HL-60 (cell line): ENCODE results near the gene CCL4.

Experiments
- DNase-seq, 2 experiments: peaks; one replicate each; pipeline ENCODE4 v3.0.0-alpha.2; 2010 to 2020; ENCODE audit warnings: low read depth in 1 of 2, low spot score in 1 of 2
- H3K27ac ChIP-seq: fragments of 250-450 bp; sonication (Bioruptor Pico); replicated peaks from 2 replicates; pipeline ENCODE4 v1.5.1; 2020; ENCODE audit warnings: mild to moderate bottlenecking, moderate library complexity
- H3K27me3 ChIP-seq: fragments of 250-450 bp; sonication (Bioruptor Pico); 2 replicates; pipeline ENCODE4 v1.5.1; 2021; ENCODE audit warnings: mild to moderate bottlenecking, moderate library complexity; ENCODE audit not compliant: insufficient read depth, poor library complexity, severe bottlenecking
- H3K4me3 ChIP-seq: replicated peaks from 2 replicates; pipeline ENCODE4 v1.5.1; 2011; ENCODE audit warnings: mild to moderate bottlenecking, control low read depth, low read length; ENCODE audit not compliant: insufficient read depth
- CTCF ChIP-seq: IDR thresholded peaks from one replicate; pipeline ENCODE4 v1.5.1; 2011; ENCODE audit warnings: low read length, control low read depth, inconsistent platforms; ENCODE audit not compliant: insufficient read depth
- GABPA ChIP-seq: IDR thresholded peaks from 2 replicates; pipeline ENCODE4 v1.6.1; 2012; ENCODE audit warnings: low read depth
- POLR2AphosphoS5 ChIP-seq: IDR thresholded peaks from 2 replicates; pipeline ENCODE4 v1.6.1; 2012; ENCODE audit warnings: low read depth
- SPI1 ChIP-seq: IDR thresholded peaks from 2 replicates; pipeline ENCODE4 v1.6.1; 2012; ENCODE audit warnings: low read depth, mild to moderate bottlenecking, borderline replicate concordance
- TF ChIP-seq, protein P1 (sequence below): IDR thresholded peaks from 2 replicates; pipeline ENCODE4 v1.6.1; 2012; ENCODE audit warnings: low read depth; ENCODE audit not compliant: insufficient replicate concordance

Gene CCL4

DNA sequence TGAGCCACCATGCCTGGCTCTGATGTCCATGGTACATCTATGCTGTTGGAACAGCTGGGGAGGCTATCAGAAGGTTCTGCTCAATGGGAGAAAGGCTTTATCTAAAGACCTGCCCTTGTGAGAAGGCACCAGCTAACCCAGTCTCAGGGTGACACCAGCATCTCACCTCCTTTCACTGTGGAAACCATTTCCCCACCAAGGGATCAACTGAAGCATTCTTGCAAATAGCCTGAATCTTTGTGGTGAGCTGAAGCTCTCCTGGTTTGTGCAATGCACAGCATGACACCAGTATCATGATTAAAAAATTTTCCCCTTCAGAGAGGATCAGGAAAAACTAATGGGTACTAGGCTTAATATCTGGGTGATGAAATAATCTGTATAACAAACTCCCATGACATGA, 34.5 kb upstream of the CCL4 start:
- DNase-seq = no peak
- H3K27ac ChIP-seq = no peak overlapping the region
- H3K4me3 ChIP-seq = no peak overlapping the region
- TF ChIP-seq GABPA = no peak
- TF ChIP-seq CTCF = no peak
- no peak for TF ChIP-seq SPI1
- no peak for TF ChIP-seq POLR2AphosphoS5
- TF ChIP-seq, protein P1, sequence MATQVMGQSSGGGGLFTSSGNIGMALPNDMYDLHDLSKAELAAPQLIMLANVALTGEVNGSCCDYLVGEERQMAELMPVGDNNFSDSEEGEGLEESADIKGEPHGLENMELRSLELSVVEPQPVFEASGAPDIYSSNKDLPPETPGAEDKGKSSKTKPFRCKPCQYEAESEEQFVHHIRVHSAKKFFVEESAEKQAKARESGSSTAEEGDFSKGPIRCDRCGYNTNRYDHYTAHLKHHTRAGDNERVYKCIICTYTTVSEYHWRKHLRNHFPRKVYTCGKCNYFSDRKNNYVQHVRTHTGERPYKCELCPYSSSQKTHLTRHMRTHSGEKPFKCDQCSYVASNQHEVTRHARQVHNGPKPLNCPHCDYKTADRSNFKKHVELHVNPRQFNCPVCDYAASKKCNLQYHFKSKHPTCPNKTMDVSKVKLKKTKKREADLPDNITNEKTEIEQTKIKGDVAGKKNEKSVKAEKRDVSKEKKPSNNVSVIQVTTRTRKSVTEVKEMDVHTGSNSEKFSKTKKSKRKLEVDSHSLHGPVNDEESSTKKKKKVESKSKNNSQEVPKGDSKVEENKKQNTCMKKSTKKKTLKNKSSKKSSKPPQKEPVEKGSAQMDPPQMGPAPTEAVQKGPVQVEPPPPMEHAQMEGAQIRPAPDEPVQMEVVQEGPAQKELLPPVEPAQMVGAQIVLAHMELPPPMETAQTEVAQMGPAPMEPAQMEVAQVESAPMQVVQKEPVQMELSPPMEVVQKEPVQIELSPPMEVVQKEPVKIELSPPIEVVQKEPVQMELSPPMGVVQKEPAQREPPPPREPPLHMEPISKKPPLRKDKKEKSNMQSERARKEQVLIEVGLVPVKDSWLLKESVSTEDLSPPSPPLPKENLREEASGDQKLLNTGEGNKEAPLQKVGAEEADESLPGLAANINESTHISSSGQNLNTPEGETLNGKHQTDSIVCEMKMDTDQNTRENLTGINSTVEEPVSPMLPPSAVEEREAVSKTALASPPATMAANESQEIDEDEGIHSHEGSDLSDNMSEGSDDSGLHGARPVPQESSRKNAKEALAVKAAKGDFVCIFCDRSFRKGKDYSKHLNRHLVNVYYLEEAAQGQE = no peak
- no peaks in the 10 kb centered on the region for H3K27me3 ChIP-seq

DNA sequence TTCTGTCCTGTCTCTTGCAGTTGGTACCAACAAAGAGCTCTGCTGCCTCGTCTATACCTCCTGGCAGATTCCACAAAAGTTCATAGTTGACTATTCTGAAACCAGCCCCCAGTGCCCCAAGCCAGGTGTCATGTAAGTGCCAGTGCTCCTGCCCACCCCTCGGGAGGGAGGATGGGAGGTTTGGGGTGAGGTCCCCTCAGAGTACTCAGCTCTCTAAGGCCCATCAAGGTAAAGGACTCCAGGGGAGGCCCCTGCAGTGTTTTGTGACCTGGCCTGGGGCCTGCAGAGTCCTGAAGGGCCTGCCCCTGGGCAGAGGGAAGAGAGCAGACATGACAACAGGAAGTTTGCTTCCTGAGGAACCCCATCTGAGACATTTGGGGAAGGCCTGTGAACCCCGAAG, 33.2 kb upstream of the CCL4 start:
- TF ChIP-seq SPI1 (no peak), GABPA (no peak), CTCF (no peak), POLR2AphosphoS5 (no peak)
- TF ChIP-seq, protein P1 = no peak
- no peak for DNase-seq
- no peaks in the 10 kb centered on the region for H3K27me3 ChIP-seq
- no peak overlapping the region for H3K27ac ChIP-seq
- no peak overlapping the region for H3K4me3 ChIP-seq

DNA sequence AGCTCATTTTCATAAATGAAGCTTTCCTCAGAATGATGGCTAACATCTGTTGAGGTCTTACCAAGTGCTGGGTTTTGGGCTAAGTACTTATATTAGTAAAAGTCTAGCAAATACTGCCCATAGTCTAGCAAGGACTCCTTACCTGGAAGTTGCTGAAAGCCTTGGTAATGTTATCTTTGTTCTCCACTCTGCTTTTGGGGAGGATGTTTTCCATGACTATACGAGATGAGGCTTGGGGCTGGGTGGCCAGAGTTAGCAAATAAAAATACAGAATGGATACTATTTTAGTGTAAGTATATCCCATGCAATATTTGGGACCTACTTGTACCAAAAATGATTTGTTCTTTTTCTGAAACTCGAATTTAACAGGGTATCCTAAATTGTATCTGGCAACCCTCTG, 31.9 kb upstream of the CCL4 start:
- Histone ChIP-seq H3K4me3 (no peak overlapping the region), H3K27ac (no peak overlapping the region), H3K27me3 (no peaks in the 10 kb centered on the region)
- DNase-seq = no peak
- TF ChIP-seq GABPA (no peak), POLR2AphosphoS5 (no peak), CTCF (no peak), SPI1 (no peak)
- TF ChIP-seq, protein P1 = no peak
